ENCODE measurements around the gene IL11.

The IL11 gene

GRCh38 chr19:55389386-55390317 lies 19.4 kb upstream of the IL11 start:
- Histone ChIP-seq H2AK5ac (ENCODE audit: low read length) (no peak overlapping the region), H4K5ac (ENCODE audit: low read length) (no peak overlapping the region), H3K4me1 (ENCODE audit: control insufficient read depth, low read depth, low read length) (peaks cover 12% of the 10 kb centered on the region), H3K79me2 (ENCODE audit: control insufficient read depth, insufficient read depth, low read length) (peaks cover 29% of the 10 kb centered on the region), H3K36me3 (ENCODE audit: control insufficient read depth, insufficient read depth, low read length) (peaks cover 21% of the 10 kb centered on the region), H3K18ac (ENCODE audit: low read length) (no peak overlapping the region), H2BK120ac (ENCODE audit: low read depth, low read length) (no peak overlapping the region), H2BK5ac (ENCODE audit: low read length) (no peak overlapping the region), H2BK15ac (replicated peaks; ENCODE audit: low read depth) (no peak overlapping the region), H3K9ac (ENCODE audit: low read length) (peak overlapping the region; percentile 30), H3K4me2 (ENCODE audit: low read length) (no peak overlapping the region), H3K79me1 (ENCODE audit: low read length) (peaks cover 23% of the 10 kb centered on the region), H3K27me3 (ENCODE audit: insufficient read depth, low read length, poor library complexity) (no peaks in the 10 kb centered on the region), H3K4me3 (ENCODE audit: low read length) (no peak overlapping the region), H3K4ac (ENCODE audit: low read depth, low read length) (no peak overlapping the region), H3K56ac (ENCODE audit: low read length) (no peak overlapping the region), H3K23ac (ENCODE audit: low read length) (no peak overlapping the region), H4K8ac (ENCODE audit: low read depth, low read length) (no peak overlapping the region), H3K27ac (ENCODE audit: low read depth, low read length) (no peak overlapping the region)
- no peak for DNase-seq
- WGBS (ENCODE audit: extremely low coverage, insufficient coverage, low lambda C conversion rate) = no CpG with 5 or more reads among the region's 21 CpGs

GRCh38 chr19:55387736-55388497 lies 17.7 kb upstream of the IL11 start:
- Histone ChIP-seq H2BK5ac (ENCODE audit: low read length) (no peak overlapping the region), H3K4ac (ENCODE audit: low read depth, low read length) (no peak overlapping the region), H3K23ac (ENCODE audit: low read length) (no peak overlapping the region), H3K27ac (ENCODE audit: low read depth, low read length) (no peak overlapping the region), H2BK120ac (ENCODE audit: low read depth, low read length) (no peak overlapping the region), H4K5ac (ENCODE audit: low read length) (no peak overlapping the region), H2AK5ac (ENCODE audit: low read length) (no peak overlapping the region), H3K36me3 (ENCODE audit: control insufficient read depth, insufficient read depth, low read length) (peaks cover 21% of the 10 kb centered on the region), H3K79me2 (ENCODE audit: control insufficient read depth, insufficient read depth, low read length) (peaks cover 29% of the 10 kb centered on the region), H3K18ac (ENCODE audit: low read length) (no peak overlapping the region), H3K56ac (ENCODE audit: low read length) (peak overlapping the region; percentile 100), H3K4me3 (ENCODE audit: low read length) (peak overlapping the region; percentile 100), H3K4me2 (ENCODE audit: low read length) (peak overlapping the region; percentile 90), H2BK15ac (replicated peaks; ENCODE audit: low read depth) (no peak overlapping the region), H3K4me1 (ENCODE audit: control insufficient read depth, low read depth, low read length) (peaks cover 14% of the 10 kb centered on the region), H3K79me1 (ENCODE audit: low read length) (peaks cover 23% of the 10 kb centered on the region), H4K8ac (ENCODE audit: low read depth, low read length) (no peak overlapping the region), H3K9ac (ENCODE audit: low read length) (peak overlapping the region; percentile 100), H3K27me3 (ENCODE audit: insufficient read depth, low read length, poor library complexity) (no peaks in the 10 kb centered on the region)
- WGBS (ENCODE audit: extremely low coverage, insufficient coverage, low lambda C conversion rate) = no CpG with 5 or more reads among the region's 24 CpGs
- DNase-seq = no peak

GRCh38 chr19:55386493-55386971 lies 16.3 kb upstream of the IL11 start:
- Histone ChIP-seq H2BK120ac (ENCODE audit: low read depth, low read length) (no peak overlapping the region), H3K27me3 (ENCODE audit: insufficient read depth, low read length, poor library complexity) (no peaks in the 10 kb centered on the region), H3K79me1 (ENCODE audit: low read length) (peaks cover 23% of the 10 kb centered on the region), H3K4me2 (ENCODE audit: low read length) (peak overlapping the region; percentile 90), H3K4me1 (ENCODE audit: control insufficient read depth, low read depth, low read length) (peaks cover 13% of the 10 kb centered on the region), H3K4ac (ENCODE audit: low read depth, low read length) (no peak overlapping the region), H4K5ac (ENCODE audit: low read length) (no peak overlapping the region), H3K23ac (ENCODE audit: low read length) (peak overlapping the region; percentile 72), H3K79me2 (ENCODE audit: control insufficient read depth, insufficient read depth, low read length) (peaks cover 29% of the 10 kb centered on the region), H3K18ac (ENCODE audit: low read length) (no peak overlapping the region), H2BK15ac (replicated peaks; ENCODE audit: low read depth) (no peak overlapping the region), H2BK5ac (ENCODE audit: low read length) (no peak overlapping the region), H3K4me3 (ENCODE audit: low read length) (peak overlapping the region; percentile 100), H3K9ac (ENCODE audit: low read length) (peak overlapping the region; percentile 100), H3K36me3 (ENCODE audit: control insufficient read depth, insufficient read depth, low read length) (peaks cover 21% of the 10 kb centered on the region), H2AK5ac (ENCODE audit: low read length) (no peak overlapping the region), H3K27ac (ENCODE audit: low read depth, low read length) (no peak overlapping the region), H3K56ac (ENCODE audit: low read length) (peak overlapping the region; percentile 100), H4K8ac (ENCODE audit: low read depth, low read length) (no peak overlapping the region)
- DNase-seq = no peak
- WGBS (ENCODE audit: extremely low coverage, insufficient coverage, low lambda C conversion rate) = no CpG with 5 or more reads among the region's 33 CpGs

GRCh38 chr19:55385724-55386492 lies 15.6 kb upstream of the IL11 start, which contains the start of gene RPL28:
TSS of gene RPL28 (plus strand) at chr19:55385932. CDS start at chr19:55386358, 426 bp downstream.
- Histone ChIP-seq H3K27ac (ENCODE audit: low read depth, low read length) (peak within 1 kb of the TSS; percentile 85), H4K8ac (ENCODE audit: low read depth, low read length) (no peak within 1 kb of the TSS)
- no CpG with 5 or more reads among the region's 68 CpGs for WGBS (ENCODE audit: extremely low coverage, insufficient coverage, low lambda C conversion rate)

More at GRCh38 chr19:55385724-55386492, 15.6 kb upstream of the IL11 start, which contains the start of gene RPL28:
- Histone ChIP-seq H3K4me2 (ENCODE audit: low read length) (peak within 1 kb of the TSS; percentile 98), H3K18ac (ENCODE audit: low read length) (peak within 1 kb of the TSS; percentile 46), H3K36me3 (ENCODE audit: control insufficient read depth, insufficient read depth, low read length) (peaks cover 21% of the 10 kb centered on the region), H4K5ac (ENCODE audit: low read length) (peak within 1 kb of the TSS; percentile 98), H2BK120ac (ENCODE audit: low read depth, low read length) (no peak within 1 kb of the TSS), H3K56ac (ENCODE audit: low read length) (peak within 1 kb of the TSS; percentile 100), H3K4me3 (ENCODE audit: low read length) (peak within 1 kb of the TSS; percentile 100), H3K4ac (ENCODE audit: low read depth, low read length) (peak within 1 kb of the TSS; percentile 21), H3K9ac (ENCODE audit: low read length) (peak within 1 kb of the TSS; percentile 100), H3K23ac (ENCODE audit: low read length) (peak within 1 kb of the TSS; percentile 95), H3K27me3 (ENCODE audit: insufficient read depth, low read length, poor library complexity) (no peaks in the 10 kb centered on the region), H3K4me1 (ENCODE audit: control insufficient read depth, low read depth, low read length) (peaks cover 13% of the 10 kb centered on the region), H2AK5ac (ENCODE audit: low read length) (peak within 1 kb of the TSS; percentile 95), H3K79me1 (ENCODE audit: low read length) (peaks cover 23% of the 10 kb centered on the region), H2BK5ac (ENCODE audit: low read length) (peak within 1 kb of the TSS; percentile 97), H2BK15ac (replicated peaks; ENCODE audit: low read depth) (no peak within 1 kb of the TSS), H3K79me2 (ENCODE audit: control insufficient read depth, insufficient read depth, low read length) (peaks cover 29% of the 10 kb centered on the region)
- peak; percentile 99 for DNase-seq

Measured in mesendoderm (in vitro differentiated cells).